HG02981 (cell line): ENCODE measurements around the gene CALY.
"Not testable (repeated sequence)": the region's sequence is repeated elsewhere in the genome, so short reads cannot be mapped to it uniquely, and the experiment has no call there.

Experiments
- ATAC-seq: cut with Tn5 transposase; IDR thresholded peaks from one replicate; pipeline ENCODE4 v1.9.1; 2021; ENCODE audit warnings: mild to moderate bottlenecking, moderate library complexity; ENCODE audit not compliant: unreplicated experiment

The CALY gene

DNA sequence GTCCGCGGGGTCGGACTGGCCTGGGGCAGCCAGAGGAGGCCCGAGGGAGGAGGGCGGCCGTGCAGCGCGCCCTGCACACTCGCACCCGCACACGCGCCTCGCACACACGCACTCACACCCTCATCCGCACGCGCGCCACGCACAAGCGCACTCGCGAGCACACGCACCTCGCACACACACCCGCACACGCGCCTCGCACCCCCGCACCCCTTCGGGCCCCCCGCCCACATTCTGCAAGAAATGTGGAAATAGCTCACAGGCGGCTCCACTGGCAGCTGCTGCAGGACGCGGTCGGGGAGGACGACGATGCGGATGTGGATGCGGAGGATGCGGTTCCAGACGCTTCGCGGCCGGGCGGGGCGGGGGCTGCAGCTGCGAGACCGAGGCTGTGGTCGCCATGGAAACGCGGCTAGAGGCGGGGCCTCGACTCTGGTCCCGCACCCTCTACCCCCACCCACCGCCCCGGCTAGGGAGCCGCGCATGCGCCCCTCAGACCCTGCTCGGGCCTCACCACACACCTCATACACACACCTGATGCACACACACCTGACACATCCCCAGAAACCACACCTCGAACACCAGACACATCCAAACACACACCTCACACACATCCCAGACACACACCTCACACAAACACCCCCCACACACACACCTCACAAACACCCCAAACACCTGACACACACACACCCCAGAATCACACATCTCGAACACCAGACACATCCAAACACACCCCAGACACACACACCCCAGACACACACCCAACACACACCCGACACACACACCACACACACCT, at the start of gene CALY:
CALY (minus strand) TSS at position 320 of the 793 bp plus-strand sequence. CDS start 7,907 bp downstream, outside the sequence.
- no peak for ATAC-seq

GRCh38 chr10:133385214-133385613, 48.5 kb upstream of the CALY start:
- no peak for ATAC-seq

- ATAC-seq, result no peak
These were observed 47.4 kb upstream of the CALY start for GRCh38 chr10:133384071-133384470.

DNA sequence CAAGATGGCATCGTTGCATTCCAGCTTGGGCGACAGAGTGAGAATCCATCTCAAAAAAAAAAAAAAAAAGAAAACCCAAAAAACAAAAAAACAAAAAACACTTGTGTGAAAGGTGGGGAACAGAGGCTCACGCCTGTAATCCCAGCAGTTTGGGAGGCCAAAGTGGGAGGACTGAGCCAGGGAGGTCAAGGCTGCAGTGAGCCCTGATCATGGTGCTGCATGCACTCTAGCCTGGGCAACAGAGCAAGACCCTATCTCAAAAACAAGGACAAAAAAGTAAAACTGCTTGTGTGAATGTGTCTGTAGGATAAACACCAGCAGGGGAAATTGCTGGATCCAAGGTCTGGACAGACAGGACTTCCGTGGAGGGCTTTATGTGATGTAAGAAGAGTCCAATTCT, 46.9 kb upstream of the CALY start:
- ATAC-seq, result no peak

DNA sequence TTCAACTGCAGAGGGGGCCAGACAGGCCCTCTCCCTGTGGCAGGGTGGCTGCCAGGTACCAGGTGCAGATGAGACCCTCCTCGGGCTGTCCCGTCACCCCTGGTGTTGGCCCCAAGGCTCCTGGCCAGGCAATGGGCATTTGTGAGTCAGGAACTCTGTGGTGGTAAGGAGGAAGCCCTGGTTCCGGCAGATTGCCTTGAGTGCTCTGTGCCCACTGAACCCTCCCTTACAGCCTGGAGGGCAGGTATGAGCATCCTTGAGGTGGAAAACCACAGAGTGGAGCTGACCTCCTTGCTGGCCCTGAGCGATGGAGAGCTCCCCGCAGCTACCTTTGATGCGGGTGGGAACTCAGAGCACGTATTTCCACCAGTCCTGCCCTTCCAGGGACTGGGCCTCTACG, 44.3 kb upstream of the CALY start:
- ATAC-seq, result no peak

- no peak for ATAC-seq
These were observed 43.3 kb upstream of the CALY start for GRCh38 chr10:133379801-133380666.

DNA sequence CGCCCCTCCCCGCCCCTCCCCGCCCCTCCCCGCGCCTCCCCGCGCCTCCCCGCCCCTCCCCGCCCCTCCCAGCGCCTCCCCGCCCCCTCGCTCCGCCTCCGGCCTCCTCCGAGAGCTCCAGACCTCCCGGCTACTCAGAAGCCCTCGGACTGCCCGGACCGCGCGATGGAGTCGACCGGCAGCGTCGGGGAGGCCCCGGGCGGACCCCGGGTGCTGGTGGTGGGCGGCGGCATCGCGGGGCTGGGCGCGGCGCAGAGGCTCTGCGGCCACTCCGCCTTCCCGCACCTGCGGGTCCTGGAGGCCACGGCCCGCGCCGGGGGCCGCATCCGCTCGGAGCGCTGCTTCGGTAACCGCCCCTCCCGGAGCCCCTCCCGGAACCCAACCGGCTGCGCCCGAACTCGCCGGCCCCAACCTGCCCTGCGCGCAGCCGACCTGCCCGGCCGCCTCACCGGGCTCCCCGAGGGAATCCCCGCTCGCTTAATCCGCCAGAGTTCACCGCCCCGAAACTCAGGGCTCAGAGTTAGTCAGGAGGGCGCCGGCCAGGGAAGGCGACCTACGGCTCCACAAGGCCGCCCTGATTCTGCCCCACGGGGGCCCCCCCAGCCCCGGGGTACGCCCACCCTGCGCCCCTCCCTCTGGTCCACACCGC, 42.6 kb upstream of the CALY start, which contains the start of gene PAOX:
PAOX (plus strand) TSS at position 111 of the 649 bp plus-strand sequence; CDS start at position 166, 55 bp downstream.
- ATAC-seq, result peak; percentile 55

GRCh38 chr10:133378251-133379096, 41.8 kb upstream of the CALY start:
- peak; percentile 38 for ATAC-seq

DNA sequence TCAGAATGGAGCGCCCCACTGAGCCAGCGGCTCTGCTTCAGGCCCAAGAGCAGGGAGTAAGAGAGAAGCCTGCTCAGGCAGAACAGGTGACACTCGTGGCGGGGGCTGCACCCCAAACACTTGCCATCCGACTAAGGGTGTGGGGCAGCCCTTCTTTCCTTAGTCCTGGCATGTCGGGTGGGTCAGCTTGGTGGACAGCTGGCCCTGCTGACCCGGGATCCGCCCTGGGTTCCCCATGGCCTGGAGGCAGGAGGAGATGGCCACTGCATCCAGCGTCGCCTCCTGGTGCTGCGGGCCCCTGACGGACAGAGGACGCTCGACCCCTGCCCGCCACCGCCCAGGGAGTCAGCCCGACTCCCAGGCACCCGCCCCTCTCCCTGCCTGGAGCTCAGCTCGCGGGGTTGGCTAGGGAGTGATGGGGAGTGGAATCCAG, 41.1 kb upstream of the CALY start:
- ATAC-seq, result no peak

- ATAC-seq, result no peak
These were observed 40.5 kb upstream of the CALY start for GRCh38 chr10:133377025-133377817.

DNA sequence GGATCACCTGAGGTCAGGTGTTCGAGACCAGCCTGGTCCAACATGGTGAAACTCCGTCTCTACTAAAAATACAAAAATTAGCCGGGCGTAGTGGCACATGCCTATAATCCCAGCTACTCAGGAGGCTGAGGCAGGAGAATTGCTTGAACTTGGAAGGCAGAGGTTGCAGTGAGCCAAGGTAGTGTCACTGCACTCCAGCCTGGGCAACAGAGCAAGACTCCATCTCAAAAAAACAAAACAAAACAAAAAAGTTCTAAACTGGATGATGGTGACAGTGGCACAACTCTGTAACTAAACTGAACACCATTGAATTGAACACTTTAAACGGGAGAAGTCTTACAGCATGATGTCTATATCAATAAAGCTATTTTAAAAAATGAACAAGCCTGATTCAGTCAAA, 39.5 kb upstream of the CALY start:
- ATAC-seq, result not testable (repeated sequence)

GRCh38 chr10:133375357-133376115, 38.8 kb upstream of the CALY start:
- no peak for ATAC-seq

DNA sequence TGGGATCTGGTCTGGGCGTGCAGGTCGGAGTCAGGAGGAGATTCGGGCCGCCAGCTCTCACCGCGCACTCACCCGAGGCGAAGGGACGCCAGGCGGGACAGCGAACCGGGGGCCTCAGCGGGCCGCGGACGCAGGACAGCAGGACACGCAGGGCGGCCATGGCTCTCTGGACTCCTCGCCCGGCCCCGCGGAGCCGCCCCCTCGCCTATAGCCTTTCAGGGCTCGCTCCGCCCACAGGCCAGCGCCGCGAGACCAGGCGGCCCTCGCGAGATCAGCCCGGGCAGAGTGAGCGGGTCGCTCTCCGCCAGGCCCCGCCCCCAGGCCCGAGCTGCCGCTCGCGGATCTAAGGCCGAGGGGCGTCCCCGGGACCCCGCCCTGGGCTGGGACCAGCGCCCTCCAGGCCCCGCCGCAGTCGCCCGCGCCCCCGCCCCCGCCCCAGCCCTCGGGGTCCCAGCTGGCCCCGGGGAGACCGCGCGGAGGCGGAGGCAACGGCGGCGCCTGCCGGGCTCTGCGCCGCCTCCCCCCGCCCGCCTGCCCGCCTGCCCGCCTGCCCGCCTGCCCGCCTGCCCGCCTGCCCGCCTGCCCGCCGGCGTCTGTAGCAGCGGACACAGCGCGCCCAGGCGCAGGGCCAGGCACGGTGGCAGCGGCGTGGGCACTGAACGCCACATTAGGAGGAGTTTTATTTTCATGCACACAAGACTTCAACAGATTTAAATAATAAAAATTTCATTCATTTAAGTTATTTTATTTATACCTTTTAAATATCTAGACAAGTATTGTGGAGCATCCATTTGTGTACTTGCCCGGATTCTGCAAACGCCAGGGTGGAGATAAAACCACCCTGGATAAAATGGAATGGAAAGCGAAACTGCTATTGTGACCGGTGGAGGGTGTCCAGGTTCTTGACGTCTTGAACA, 36.7 kb upstream of the CALY start, which contains the start of gene ECHS1:
ECHS1 (minus strand) TSS at position 181 of the 917 bp plus-strand sequence; CDS start at position 160, 21 bp downstream.
- ATAC-seq, result peak; percentile 97

GRCh38 chr10:133372507-133372906, 35.8 kb upstream of the CALY start:
- no peak for ATAC-seq

DNA sequence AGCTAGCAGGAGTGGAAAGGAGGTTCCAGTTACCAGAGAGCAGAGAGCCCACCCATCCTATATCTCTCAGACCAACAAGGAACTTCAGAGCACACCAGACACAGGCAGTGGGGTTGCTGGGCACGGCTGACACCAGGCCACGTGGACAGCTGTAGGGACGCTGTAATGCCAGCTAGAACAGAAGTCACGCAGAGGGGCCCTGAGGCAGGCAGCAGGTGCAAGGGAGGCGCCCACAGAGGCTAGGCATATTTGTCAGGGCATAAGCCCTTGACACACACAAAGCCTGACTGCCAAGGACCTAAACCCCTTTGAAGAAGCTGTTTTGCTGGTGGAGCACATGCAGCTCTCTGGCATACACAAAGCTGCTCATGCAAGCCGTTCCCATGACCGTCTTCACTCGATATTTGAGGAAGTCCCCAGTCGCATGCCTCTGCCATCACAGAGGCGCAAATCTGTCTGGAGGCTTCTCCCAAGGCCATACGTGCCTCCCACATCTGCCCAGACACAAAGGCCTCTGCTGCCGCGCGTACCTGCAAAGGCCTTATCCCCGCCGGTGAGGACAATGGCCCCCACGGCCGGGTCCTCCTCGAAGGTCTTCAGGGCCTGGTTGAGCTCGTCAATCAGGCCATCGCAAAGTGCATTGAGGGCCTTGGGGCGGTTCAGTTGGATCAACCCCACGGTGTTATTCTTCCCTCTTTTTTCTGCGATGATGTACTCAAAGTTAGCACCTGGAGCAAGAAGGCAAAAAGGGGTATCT, 33.5 kb upstream of the CALY start:
- no peak for ATAC-seq

GRCh38 chr10:133368153-133368552, 31.5 kb upstream of the CALY start:
- ATAC-seq, result no peak

GRCh38 chr10:133367461-133367860, 30.8 kb upstream of the CALY start:
- not testable (repeated sequence) for ATAC-seq
